Common myeloid progenitor, CD34-positive (primary cell): ENCODE measurements around the gene DOCK10.

Experiments used
- CTCF ChIA-PET: fragments of 350-600 bp; sonication (Branson Sonifier 250); formaldehyde crosslinking; loops from one replicate; lab custom pipeline; 2021; ENCODE audit warnings: antibody characterized with exemption; lab: Charles Lee
- POLR2A ChIA-PET: fragments of 350-600 bp; sonication (Branson Sonifier 250); formaldehyde crosslinking; loops from one replicate; lab custom pipeline; 2021; ENCODE audit warnings: antibody characterized with exemption; lab: Charles Lee
- DNase-seq, 3 donors: peaks; one replicate each; pipeline versions ENCODE4 v3.0.0 to v3.0.0-alpha.2; 2013
- H3K27ac ChIP-seq, 2 experiments: 1 replicate in 1 of 2; 2 replicates in 1 of 2; pipeline ENCODE4 v1.7.0; 2013; ENCODE audit warnings: inconsistent platforms in 2 of 2, low read length in 2 of 2, mild to moderate bottlenecking in 2 of 2, low read depth in 1 of 2, moderate library complexity in 1 of 2; ENCODE audit not compliant: severe bottlenecking in 2 of 2, insufficient read depth in 1 of 2, poor library complexity in 1 of 2
- H3K27me3 ChIP-seq, 5 experiments: replicated peaks in 2 of 5; 1 replicate in 3 of 5; 2 replicates in 2 of 5; pipeline versions ENCODE4 v1.6.1 to v1.7.0; 2013; ENCODE audit warnings: low read length in 4 of 5, mild to moderate bottlenecking in 2 of 5, moderate library complexity in 2 of 5, inconsistent platforms in 1 of 5; ENCODE audit not compliant: insufficient read depth in 5 of 5, control insufficient read depth in 4 of 5
- H3K36me3 ChIP-seq, 4 experiments: 1 replicate in 2 of 4; 2 replicates in 2 of 4; pipeline versions ENCODE4 v1.6.1 to v1.7.0; 2013; ENCODE audit warnings: low read length in 3 of 4, control low read depth in 1 of 4, mild to moderate bottlenecking in 1 of 4; ENCODE audit not compliant: control insufficient read depth in 4 of 4, insufficient read depth in 4 of 4
- H3K4me1 ChIP-seq, 4 experiments: 1 replicate in 3 of 4; 2 replicates in 1 of 4; pipeline versions ENCODE4 v1.6.1 to v1.7.1; 2013; ENCODE audit warnings: low read length in 3 of 4, mild to moderate bottlenecking in 3 of 4, control low read depth in 1 of 4, inconsistent platforms in 1 of 4, moderate library complexity in 1 of 4; ENCODE audit not compliant: control insufficient read depth in 4 of 4, insufficient read depth in 4 of 4; ENCODE audit errors: control extremely low read depth in 1 of 4
- H3K4me3 ChIP-seq, 7 experiments: 1 replicate in 4 of 7; 2 replicates in 3 of 7; pipeline versions ENCODE4 v1.5.1 to v1.7.0; 2013; ENCODE audit warnings: mild to moderate bottlenecking in 7 of 7, low read length in 6 of 7, moderate library complexity in 6 of 7, inconsistent platforms in 2 of 7, low read depth in 2 of 7, control low read depth in 1 of 7; ENCODE audit not compliant: insufficient read depth in 4 of 7, control insufficient read depth in 1 of 7; ENCODE audit errors: extremely low read depth in 1 of 7
- H3K9me3 ChIP-seq, 5 experiments: 1 replicate in 4 of 5; 2 replicates in 1 of 5; pipeline versions ENCODE4 v1.6.1 to v1.7.1; 2013; ENCODE audit warnings: low read length in 4 of 5, mild to moderate bottlenecking in 2 of 5, inconsistent platforms in 1 of 5, low read depth in 1 of 5, moderate library complexity in 1 of 5; ENCODE audit not compliant: control insufficient read depth in 4 of 5, insufficient read depth in 2 of 5; ENCODE audit errors: control extremely low read depth in 1 of 5
- WGBS: methylation state at CpG from one replicate; pipeline ENCODE4 v1.1.5; 2013; ENCODE audit not compliant: insufficient coverage; 5-methylcytosine and 5-hydroxymethylcytosine counted together

The DOCK10 gene

DNA sequence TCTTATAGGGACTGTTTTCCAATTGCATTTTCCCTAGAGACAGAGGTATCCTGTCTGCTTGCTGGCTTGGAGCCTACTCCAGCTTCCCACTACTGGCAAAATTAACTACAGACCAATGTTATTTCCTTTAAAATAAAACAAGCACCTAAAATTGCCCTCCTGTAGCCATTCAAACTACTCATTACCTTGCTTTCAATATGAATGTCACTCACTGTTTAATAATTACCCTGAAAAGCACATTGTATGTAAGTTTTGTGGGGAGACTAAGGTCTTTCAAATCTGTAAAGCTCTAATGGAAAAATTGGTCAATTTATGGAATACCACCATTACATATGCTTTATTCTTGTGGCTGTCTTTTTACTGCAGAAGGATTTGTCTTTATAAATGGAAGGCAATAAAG, 87.3 kb downstream of the DOCK10 start:
- H3K9me3 ChIP-seq: no peaks in the 10 kb centered on the region
- ChIA-PET CTCF (interaction anchor here (2.1 kb wide), 1 partner anchor 47 kb away, joined by 7 read pairs; no protein-coding TSS in a partner anchor), POLR2A (no interaction called here)
- H3K27me3 ChIP-seq: no peaks in the 10 kb centered on the region
- H3K4me3 ChIP-seq: no peak overlapping the region
- no peak overlapping the region for H3K27ac ChIP-seq
- no peak for DNase-seq
- peaks cover 3 to 24% (median 9%) of the 10 kb centered on the region in 4 experiments for H3K4me1 ChIP-seq
- peaks cover 0 to 4% (median 0%) of the 10 kb centered on the region in 4 experiments for H3K36me3 ChIP-seq

DNA sequence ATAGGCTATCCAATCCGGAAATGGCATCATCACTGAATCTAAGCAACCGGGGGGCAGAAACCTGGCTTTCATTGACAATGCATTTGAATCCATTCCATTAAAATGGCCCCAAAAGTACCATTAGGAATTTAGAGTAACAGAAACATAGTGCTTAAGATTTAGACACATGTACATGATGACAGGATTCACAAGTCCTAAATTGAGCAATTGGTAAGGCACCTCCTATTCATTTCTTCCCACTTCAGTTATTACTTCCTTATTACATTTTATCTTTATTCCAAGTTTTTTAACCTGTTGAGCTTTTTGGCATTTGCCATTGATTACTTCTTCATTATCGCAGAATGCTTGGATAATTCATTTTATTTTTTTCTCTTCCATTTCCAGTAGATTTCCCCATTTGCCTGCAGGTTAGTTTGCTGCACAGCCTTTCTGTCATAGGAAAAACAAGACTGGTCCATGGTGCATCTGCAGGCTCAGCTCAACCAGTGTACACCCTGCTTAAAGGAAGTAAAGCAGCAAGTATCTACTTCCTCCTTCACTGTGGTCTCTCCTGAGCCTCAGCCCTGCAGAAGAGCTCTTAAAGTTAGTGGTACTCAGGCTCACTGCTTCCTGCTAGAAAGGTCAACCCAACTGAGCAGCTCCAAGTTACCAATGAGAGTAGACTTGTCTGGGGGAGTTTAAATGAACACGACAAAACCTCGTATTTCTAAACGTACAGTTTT, 89.2 kb downstream of the DOCK10 start:
- ChIA-PET POLR2A (no interaction called here), CTCF (interaction anchor here (1.0 to 1.1 kb wide), 2 partner anchors 26 to 30 kb away, joined by 3 to 6 read pairs; no protein-coding TSS in a partner anchor)
- Histone ChIP-seq H3K27ac (no peak overlapping the region), H3K4me1 (peaks cover 10 to 39% (median 19%) of the 10 kb centered on the region in 4 experiments), H3K27me3 (no peaks in the 10 kb centered on the region), H3K36me3 (peaks cover 0 to 4% (median 0%) of the 10 kb centered on the region in 4 experiments), H3K9me3 (no peaks in the 10 kb centered on the region), H3K4me3 (no peak overlapping the region)
- DNase-seq: peak; percentile 42 to 88 (median 75)
- 11% methylated on average over 2 of the region's 6 CpGs for WGBS

DNA sequence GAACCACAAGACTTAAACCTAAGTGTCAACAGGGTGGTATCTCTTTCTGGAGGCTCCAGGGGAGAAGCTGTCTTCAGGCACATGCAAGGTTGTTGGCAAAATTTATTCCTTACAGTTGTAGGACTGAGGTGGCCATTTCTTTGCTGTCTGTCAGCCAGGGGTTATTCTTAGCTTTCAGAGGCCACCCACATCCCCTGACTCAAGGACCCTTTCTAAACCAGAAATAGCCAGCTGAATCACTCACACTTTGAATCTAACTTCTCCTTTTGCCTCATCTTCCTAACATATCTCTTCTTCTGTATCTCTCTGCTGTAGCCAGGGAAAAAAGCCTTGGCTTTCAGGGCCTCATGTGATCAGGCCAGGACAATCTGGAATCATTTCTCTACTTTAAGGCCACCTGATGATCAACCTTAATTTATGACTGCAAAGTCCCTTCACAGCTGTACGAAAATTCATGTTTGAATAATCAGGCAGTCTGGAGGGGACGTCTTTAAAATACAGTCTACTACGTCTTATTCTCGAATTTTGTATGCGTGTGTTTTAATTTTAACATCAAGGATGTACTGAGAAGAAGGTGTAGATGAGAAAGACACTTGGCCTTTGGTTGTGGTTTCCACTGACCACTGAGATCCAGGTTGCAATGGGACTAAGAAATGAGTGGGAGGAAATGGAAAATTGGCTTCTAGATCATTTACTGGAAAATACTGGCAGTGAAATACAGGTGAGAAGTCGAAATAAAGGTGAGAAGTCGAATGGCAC, 90.4 kb downstream of the DOCK10 start:
- Histone ChIP-seq H3K36me3 (peaks cover 0 to 4% (median 0%) of the 10 kb centered on the region in 4 experiments), H3K27ac (no peak overlapping the region), H3K9me3 (no peaks in the 10 kb centered on the region), H3K4me3 (peak overlapping the region in 1 of 7 experiments; percentile 1), H3K27me3 (no peaks in the 10 kb centered on the region), H3K4me1 (peaks cover 17 to 51% (median 29%) of the 10 kb centered on the region in 4 experiments)
- ChIA-PET POLR2A (no interaction called here), CTCF (interaction anchor here (1.3 to 4.7 kb wide), 3 partner anchors 25 to 68 kb away, joined by 4 to 26 read pairs (median 7); no protein-coding TSS in a partner anchor)
- WGBS: 100% methylated on average over 7 of the region's 7 CpGs
- peak in 1 of 3 donors; percentile 51 for DNase-seq

DNA sequence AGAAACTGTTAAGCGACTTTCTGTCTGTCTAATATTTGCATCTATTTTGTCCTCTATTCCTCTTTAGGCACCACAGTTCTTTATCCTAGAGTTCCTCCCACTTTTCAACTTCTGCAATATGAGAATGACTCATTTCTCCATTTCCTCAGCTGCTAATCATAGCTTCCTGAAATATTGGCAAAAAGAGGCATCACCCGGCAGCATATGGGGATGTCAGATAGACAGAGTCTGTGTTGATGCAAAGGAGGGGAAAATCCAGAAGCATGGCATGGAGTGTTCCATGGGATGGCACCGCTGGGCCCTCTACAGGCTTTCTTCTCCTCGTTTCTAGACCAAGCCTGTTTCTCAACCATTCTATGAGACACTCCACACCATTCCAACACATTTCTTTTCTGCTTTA, 93.4 kb downstream of the DOCK10 start:
- CTCF ChIA-PET: interaction anchor here (0.8 to 4.7 kb wide), 8 partner anchors 8 to 52 kb away, joined by 3 to 26 read pairs (median 5); no protein-coding TSS in a partner anchor
- peak; percentile 88 to 98 (median 94) for DNase-seq
- WGBS: 13% methylated on average over 3 of the region's 4 CpGs
- H3K9me3 ChIP-seq: no peaks in the 10 kb centered on the region
- H3K4me1 ChIP-seq: peaks cover 23 to 80% (median 50%) of the 10 kb centered on the region in 4 experiments
- H3K27me3 ChIP-seq: no peaks in the 10 kb centered on the region
- H3K27ac ChIP-seq: peak overlapping the region; percentile 55 to 61
- H3K4me3 ChIP-seq: no peak overlapping the region
- POLR2A ChIA-PET: interaction anchor here (1.0 kb wide), 1 partner anchor 18 kb away, joined by 3 read pairs; no protein-coding TSS in a partner anchor
- peaks cover 0 to 4% (median 0%) of the 10 kb centered on the region in 4 experiments for H3K36me3 ChIP-seq

DNA sequence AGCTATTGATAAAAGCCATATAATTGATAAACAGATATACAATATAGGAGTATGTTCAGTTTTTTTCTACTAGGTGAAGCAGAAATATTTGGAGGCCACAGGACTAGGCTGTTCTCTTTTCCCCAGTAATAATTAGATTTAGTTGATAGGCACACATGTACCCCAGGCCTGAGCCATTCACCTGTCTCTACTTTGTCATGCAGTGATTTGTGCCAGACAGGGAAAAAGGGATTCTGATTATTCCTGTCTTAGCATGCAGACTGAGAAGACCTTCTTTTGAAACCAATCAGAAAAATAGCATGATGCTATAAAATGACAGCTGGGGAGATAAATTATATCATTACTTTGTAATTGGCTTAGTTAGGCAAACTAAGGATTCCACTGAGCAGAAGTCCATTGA, 94.3 kb downstream of the DOCK10 start:
- Histone ChIP-seq H3K27ac (peak overlapping the region; percentile 34 to 55), H3K27me3 (no peaks in the 10 kb centered on the region), H3K36me3 (peaks cover 0 to 4% (median 0%) of the 10 kb centered on the region in 4 experiments), H3K4me3 (no peak overlapping the region), H3K9me3 (no peaks in the 10 kb centered on the region), H3K4me1 (peaks cover 27 to 79% (median 47%) of the 10 kb centered on the region in 4 experiments)
- POLR2A ChIA-PET: interaction anchor here (1.0 kb wide), 1 partner anchor 17 kb away, joined by 3 read pairs; no protein-coding TSS in a partner anchor
- no peak for DNase-seq
- CTCF ChIA-PET: interaction anchor here (1.8 to 4.7 kb wide), 3 partner anchors 18 to 52 kb away, joined by 6 to 26 read pairs (median 8); no protein-coding TSS in a partner anchor

DNA sequence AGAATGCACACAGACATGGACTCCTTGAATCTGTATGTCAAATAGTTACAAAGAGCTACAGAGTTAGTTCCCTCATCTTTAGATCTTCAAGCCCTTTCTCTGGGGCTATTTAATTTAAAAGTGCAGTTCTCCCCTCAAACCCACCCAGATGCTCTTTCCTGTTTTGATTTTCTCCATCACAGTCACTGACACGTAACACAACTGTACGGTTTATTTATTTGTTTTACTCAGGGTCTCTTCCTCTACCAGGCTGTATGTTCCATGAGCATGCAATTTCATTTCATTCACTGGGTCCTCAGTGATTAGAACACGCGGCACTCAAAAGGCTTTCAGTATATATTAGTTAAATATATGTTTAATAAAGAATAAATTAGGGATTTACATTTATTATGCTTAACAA, 94.7 kb downstream of the DOCK10 start:
- peak overlapping the region; percentile 73 to 84 for H3K27ac ChIP-seq
- POLR2A ChIA-PET: no interaction called here
- peaks cover 27 to 79% (median 48%) of the 10 kb centered on the region in 4 experiments for H3K4me1 ChIP-seq
- no peaks in the 10 kb centered on the region for H3K27me3 ChIP-seq
- peaks cover 0 to 4% (median 0%) of the 10 kb centered on the region in 4 experiments for H3K36me3 ChIP-seq
- WGBS: 27% methylated on average over 2 of the region's 4 CpGs
- CTCF ChIA-PET: interaction anchor here (1.2 to 2.0 kb wide), 4 partner anchors 10 to 36 kb away, joined by 3 to 7 read pairs (median 6); no protein-coding TSS in a partner anchor
- H3K9me3 ChIP-seq: no peaks in the 10 kb centered on the region
- H3K4me3 ChIP-seq: peak overlapping the region in 1 of 7 experiments; percentile 48
- peak in 1 of 3 donors; percentile 42 for DNase-seq
